ENCODE data around the gene TBC1D32. TPM values are rescaled to one million over a fixed set of nuclear protein-coding genes. Genes with fewer than 3 reads are reported as not detected.

TBC1D32 gene
- total RNA-seq, 1 experiment from 2014 or later, result 9.0 TPM

- Mint-ChIP-seq H3K4me1 (peaks cover 13 to 19% of the 10 kb centered on the region in 2 experiments), H3K9me3 (no peaks in the 10 kb centered on the region), H3K27me3 (ENCODE audit: low read depth) (no peaks in the 10 kb centered on the region), H3K27ac (no peak overlapping the region), H3K36me3 (ENCODE audit: insufficient read depth in 1 of 3, low read depth in 3 of 3) (no peaks in the 10 kb centered on the region; a peak in 1 of 7 replicates), H3K4me3 (no peak overlapping the region)
- DNase-seq, result no peak
- Histone ChIP-seq H3K56ac (ENCODE audit: insufficient read length, low read depth, low read length) (no peak overlapping the region), H3K14ac (ENCODE audit: insufficient read depth, low read length) (no peak overlapping the region), H4K5ac (ENCODE audit: insufficient read length, low read depth, low read length) (no peak overlapping the region), H3K23me2 (ENCODE audit: insufficient read length, low read depth, low read length, poor library complexity, severe bottlenecking) (no peaks in the 10 kb centered on the region), H4K91ac (ENCODE audit: insufficient read length, low read depth, low read length) (no peak overlapping the region), H3K27ac (ENCODE audit: insufficient read length, low read depth, low read length) (no peak overlapping the region), H3T11ph (ENCODE audit: low read length) (no peak overlapping the region), H4K20me1 (ENCODE audit: control insufficient read depth, insufficient read depth, insufficient read length) (no peaks in the 10 kb centered on the region), H2BK5ac (ENCODE audit: insufficient read length, low read length) (no peak overlapping the region), H2BK12ac (ENCODE audit: insufficient read length, low read depth, low read length) (no peak overlapping the region), H3K79me1 (ENCODE audit: insufficient read depth, low read depth, low read length, poor library complexity, severe bottlenecking) (no peaks in the 10 kb centered on the region), H3K4me1 (ENCODE audit: insufficient read depth, low read length) (no peaks in the 10 kb centered on the region), H3K79me2 (ENCODE audit: insufficient read depth, low read length) (no peaks in the 10 kb centered on the region), H2AFZ (ENCODE audit: low read length) (no peak overlapping the region), H2AK5ac (ENCODE audit: insufficient read length, low read length) (no peak overlapping the region), H3K4ac (ENCODE audit: low read depth, low read length) (no peak overlapping the region), H3K18ac (ENCODE audit: insufficient read length, low read depth, low read length) (no peak overlapping the region), H3K27me3 (ENCODE audit: insufficient read depth, low read length) (no peaks in the 10 kb centered on the region), H3K9me3 (ENCODE audit: control insufficient read depth, low read depth, low read length) (no peaks in the 10 kb centered on the region), H4K8ac (replicated peaks; ENCODE audit: insufficient read length, low read depth, low read length) (no peak overlapping the region), H3K4me2 (ENCODE audit: insufficient read depth, insufficient read length, low read length) (no peak overlapping the region), H2BK120ac (ENCODE audit: low read depth, low read length, poor library complexity, severe bottlenecking) (no peak overlapping the region), H2BK15ac (ENCODE audit: low read depth, low read length) (no peak overlapping the region), H2BK20ac (ENCODE audit: low read depth, low read length, poor library complexity, severe bottlenecking) (no peak overlapping the region), H3K23ac (ENCODE audit: insufficient read length, low read depth, low read length) (no peak overlapping the region), H3K9ac (ENCODE audit: extremely low read depth, insufficient read length, low read length) (no peak overlapping the region)
- no CpG with 5 or more reads among the region's 2 CpGs for whole genome bisulfite sequencing (ENCODE audit: extremely low coverage, insufficient read length, low lambda C conversion rate)
- TF ChIP-seq, protein P1, sequence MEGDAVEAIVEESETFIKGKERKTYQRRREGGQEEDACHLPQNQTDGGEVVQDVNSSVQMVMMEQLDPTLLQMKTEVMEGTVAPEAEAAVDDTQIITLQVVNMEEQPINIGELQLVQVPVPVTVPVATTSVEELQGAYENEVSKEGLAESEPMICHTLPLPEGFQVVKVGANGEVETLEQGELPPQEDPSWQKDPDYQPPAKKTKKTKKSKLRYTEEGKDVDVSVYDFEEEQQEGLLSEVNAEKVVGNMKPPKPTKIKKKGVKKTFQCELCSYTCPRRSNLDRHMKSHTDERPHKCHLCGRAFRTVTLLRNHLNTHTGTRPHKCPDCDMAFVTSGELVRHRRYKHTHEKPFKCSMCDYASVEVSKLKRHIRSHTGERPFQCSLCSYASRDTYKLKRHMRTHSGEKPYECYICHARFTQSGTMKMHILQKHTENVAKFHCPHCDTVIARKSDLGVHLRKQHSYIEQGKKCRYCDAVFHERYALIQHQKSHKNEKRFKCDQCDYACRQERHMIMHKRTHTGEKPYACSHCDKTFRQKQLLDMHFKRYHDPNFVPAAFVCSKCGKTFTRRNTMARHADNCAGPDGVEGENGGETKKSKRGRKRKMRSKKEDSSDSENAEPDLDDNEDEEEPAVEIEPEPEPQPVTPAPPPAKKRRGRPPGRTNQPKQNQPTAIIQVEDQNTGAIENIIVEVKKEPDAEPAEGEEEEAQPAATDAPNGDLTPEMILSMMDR (conservative IDR thresholded peaks at IDR 0.05), result no peak
Measured at GRCh38 chr6:121330516-121330915, 3.8 kb downstream of the TBC1D32 start.
